DND-41 (cell line): ENCODE results near the gene PDCD11.

ENCODE experiments used
- CTCF ChIP-seq: IDR thresholded peaks from 2 replicates; pipeline ENCODE4 v1.5.1; 2012; ENCODE audit warnings: borderline replicate concordance, low read length, moderate library complexity, mild to moderate bottlenecking; ENCODE audit not compliant: poor library complexity, severe bottlenecking; ENCODE audit errors: extremely low read depth
- EZH2 ChIP-seq: IDR thresholded peaks from 3 replicates; pipeline ENCODE4 v1.6.1; 2012; ENCODE audit warnings: borderline replicate concordance, low read depth, mild to moderate bottlenecking, moderate library complexity, low read length, inconsistent platforms; ENCODE audit not compliant: severe bottlenecking

GRCh38 chr10:103367379-103367781 is 29.0 kb upstream of the PDCD11 start:
- TF ChIP-seq CTCF, result no peak
- no peak for TF ChIP-seq EZH2
